ENCODE data around the gene TCERG1L.

GRCh38 chr10:131098416-131098952 lies 213.0 kb downstream of the TCERG1L start:
- TF ChIP-seq CTCF (IDR thresholded peaks at IDR 0.05; ENCODE audit: insufficient read depth, low read length, poor library complexity, severe bottlenecking) (no peak), EZH2phosphoT487 (conservative IDR thresholded peaks at IDR 0.05; ENCODE audit: low read length) (no peak)

All from SU-DHL-6 (cell line).